Measurements from ENCODE around the gene MBP.

The MBP gene

GRCh38 chr18:77133835-77134496, 1.4 kb upstream of the MBP start:
- DNase-seq (ENCODE audit: low spot score): no peak

DNA sequence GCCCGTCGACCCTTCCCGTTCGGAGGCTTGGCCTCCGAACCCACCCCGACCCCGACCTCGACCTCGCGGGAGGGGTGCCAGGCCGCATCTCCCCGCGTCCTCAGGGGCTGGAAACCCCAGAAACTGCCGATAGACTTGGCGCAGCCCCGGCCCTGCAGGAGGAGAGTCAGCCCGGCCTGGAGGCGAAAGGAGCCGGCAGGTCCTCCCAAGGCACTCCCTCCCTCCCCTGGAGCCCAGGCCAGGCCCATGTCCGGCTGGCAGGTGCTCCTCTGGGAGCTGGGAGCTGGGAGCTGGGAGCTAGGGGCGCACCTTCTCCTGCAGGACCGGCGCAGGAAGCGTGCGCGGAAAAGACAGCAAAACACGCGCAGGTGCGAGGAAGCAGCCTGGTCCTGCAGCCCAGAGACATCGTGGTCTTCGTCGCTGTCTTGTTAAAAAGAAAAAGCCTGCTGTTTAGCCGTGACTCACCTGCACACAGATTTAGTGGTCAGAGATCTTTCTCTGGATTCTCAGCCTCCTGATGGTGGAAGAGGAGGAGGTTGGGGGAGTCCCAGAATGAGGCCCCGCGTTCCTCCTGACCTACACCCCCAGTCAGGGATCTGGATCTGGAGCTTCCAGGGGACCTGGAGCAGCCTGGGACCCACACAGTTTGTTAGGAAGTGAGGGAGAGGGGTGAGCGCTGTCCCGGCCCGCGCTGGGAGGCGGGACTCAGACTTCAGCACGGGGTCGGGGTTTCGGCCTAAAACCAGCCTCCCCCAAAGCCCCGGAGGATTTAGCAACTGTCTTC, 660 bp upstream of the MBP start:
- no peak for DNase-seq (ENCODE audit: low spot score)

- no peak for DNase-seq (ENCODE audit: low spot score)
These were observed 773 bp downstream of the MBP start for GRCh38 chr18:77131652-77132368.

GRCh38 chr18:77131100-77131651, 1.4 kb downstream of the MBP start:
- no peak for DNase-seq (ENCODE audit: low spot score)

- no peak for DNase-seq (ENCODE audit: low spot score)
These were observed 2.1 kb downstream of the MBP start for GRCh38 chr18:77130229-77131099.

GRCh38 chr18:77129150-77129551, 3.4 kb downstream of the MBP start:
- no peak for DNase-seq (ENCODE audit: low spot score)

- no peak for DNase-seq (ENCODE audit: low spot score)
These were observed 4.6 kb downstream of the MBP start for GRCh38 chr18:77127769-77128671.

DNA sequence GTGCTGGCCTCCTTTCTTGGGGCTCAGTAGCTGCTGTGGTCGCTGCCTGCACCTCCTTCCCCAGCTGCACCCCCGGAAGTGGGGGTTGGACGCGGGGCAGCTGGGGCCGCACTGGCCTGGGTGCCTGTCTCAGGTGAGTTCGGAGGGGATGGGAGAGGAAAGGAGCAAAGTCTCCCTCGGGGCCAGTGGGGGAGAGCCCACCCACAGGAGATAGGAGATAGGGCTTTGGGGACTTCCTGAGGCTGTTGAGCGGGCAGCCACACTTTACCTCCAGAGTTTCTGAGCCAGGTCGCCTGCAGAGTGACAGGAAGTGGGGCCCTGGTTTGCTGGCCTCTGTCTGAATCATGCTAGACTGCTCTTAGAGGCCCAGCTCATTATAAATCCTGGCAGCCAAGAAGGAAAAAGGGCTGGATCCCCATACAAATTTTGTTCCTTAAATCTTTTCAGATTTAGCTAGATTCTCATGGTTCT, 8.1 kb downstream of the MBP start:
- no peak for DNase-seq (ENCODE audit: low spot score)

DNA sequence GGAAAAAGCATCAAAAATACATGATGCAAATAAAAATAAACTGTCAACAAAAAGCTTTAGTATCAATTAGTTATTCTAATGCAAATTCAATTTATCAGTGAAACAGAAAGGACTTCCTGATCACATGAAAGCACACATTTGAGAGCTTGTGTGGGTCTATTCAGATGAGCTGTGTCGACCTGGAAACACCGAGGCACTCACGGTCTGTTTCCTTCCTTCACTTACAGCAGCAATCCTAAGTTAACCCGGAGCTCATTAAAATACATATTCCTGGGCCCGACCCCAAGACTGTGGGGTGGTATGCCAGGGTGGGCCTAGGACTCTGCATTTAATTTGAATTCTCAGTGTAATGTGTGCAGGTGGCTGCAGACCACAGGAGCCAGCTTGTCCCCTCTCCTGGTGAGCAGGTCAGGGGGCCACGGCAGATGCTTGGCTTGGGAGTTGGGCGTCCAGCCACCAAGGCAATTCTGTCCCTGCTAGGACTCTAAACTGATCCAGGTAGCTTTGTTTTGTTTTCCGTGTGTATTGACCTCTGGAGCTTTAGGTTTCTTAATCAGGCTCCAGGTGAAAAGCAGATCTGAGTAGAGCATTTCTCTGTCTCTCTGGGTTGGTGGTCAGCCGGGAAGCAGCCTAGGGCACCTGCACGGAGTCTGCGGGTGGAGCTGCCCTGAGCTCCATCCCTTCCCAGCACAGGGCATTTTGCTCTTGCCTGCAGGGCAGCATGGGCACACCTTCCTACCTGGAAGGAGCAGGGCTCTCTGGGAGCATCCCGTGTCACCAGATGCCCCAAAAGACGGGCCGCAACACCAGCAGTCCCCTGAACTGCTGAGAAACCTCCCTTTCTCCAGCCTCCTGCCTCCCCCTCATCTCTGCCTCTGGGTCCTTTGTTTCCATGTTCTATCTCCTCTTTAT, 9.0 kb downstream of the MBP start:
- DNase-seq (ENCODE audit: low spot score): peak; percentile 41

- DNase-seq (ENCODE audit: low spot score): no peak
These were observed 11.1 kb downstream of the MBP start for GRCh38 chr18:77121523-77121922.

DNA sequence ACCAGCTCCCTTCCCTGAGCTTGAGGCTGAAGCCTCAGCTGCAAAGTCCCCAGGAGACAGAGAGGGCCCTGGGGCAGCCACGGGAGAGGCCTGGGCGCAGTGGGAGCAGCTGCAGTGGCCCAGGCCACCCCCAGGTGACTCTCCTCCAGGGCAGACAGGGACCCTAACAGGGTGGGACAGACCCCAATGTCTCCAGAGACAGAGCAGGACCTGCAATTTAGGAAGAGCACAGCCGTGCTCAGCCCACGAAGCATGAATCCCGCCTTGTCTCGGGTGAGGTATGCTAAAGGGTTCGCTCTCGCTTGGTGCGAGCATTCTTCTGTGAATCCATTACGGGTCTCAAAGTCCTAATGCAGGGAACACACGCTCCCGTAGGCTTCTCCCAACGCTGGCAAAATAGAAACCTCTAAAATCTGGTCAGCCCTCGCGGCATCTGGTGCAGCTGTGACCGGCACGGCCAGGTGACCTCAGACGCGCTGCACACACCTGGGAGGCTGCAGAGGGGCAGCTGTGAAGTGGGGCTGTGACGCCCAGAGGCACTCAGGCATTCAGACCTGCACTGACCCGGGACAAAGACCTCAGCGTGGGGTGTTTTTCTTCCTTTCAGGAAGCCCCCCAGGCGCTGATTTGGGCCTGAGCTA, 12.6 kb downstream of the MBP start:
- no peak for DNase-seq (ENCODE audit: low spot score)

- no peak for DNase-seq (ENCODE audit: low spot score)
These were observed 13.3 kb downstream of the MBP start for GRCh38 chr18:77119101-77119850.

- DNase-seq (ENCODE audit: low spot score): no peak
These were observed 14.1 kb downstream of the MBP start for GRCh38 chr18:77118256-77119090.

GRCh38 chr18:77116201-77117080, 16.1 kb downstream of the MBP start:
- peak; percentile 37 for DNase-seq (ENCODE audit: low spot score)

- DNase-seq (ENCODE audit: low spot score): peak; percentile 38
These were observed 17.2 kb downstream of the MBP start for GRCh38 chr18:77115192-77115953.
